Activated naive CD4-positive, alpha-beta T cell treated with anti-CD3 and anti-CD28 coated beads, Interleukin-2, amount 50 U/mL, for 24 hours (primary cell): Measurements from ENCODE around the gene DIAPH1.

Experiments used
- H3K27ac Mint-ChIP-seq: one replicate; pipeline ENCODE4 v1.8.0; 2021; ENCODE audit warnings: mild to moderate bottlenecking, mixed read lengths
- H3K27me3 Mint-ChIP-seq: one replicate; pipeline ENCODE4 v1.8.0; 2021; ENCODE audit warnings: mixed read lengths
- H3K36me3 Mint-ChIP-seq: one replicate; pipeline ENCODE4 v1.8.0; 2021; ENCODE audit warnings: mixed read lengths
- H3K4me1 Mint-ChIP-seq: one replicate; pipeline ENCODE4 v1.8.0; 2021; ENCODE audit warnings: mixed read lengths
- H3K4me3 Mint-ChIP-seq: one replicate; pipeline ENCODE4 v1.8.0; 2021; ENCODE audit warnings: mild to moderate bottlenecking, mixed read lengths
- H3K9me3 Mint-ChIP-seq: one replicate; pipeline ENCODE4 v1.8.0; 2021; ENCODE audit warnings: mixed read lengths

Gene DIAPH1

DNA sequence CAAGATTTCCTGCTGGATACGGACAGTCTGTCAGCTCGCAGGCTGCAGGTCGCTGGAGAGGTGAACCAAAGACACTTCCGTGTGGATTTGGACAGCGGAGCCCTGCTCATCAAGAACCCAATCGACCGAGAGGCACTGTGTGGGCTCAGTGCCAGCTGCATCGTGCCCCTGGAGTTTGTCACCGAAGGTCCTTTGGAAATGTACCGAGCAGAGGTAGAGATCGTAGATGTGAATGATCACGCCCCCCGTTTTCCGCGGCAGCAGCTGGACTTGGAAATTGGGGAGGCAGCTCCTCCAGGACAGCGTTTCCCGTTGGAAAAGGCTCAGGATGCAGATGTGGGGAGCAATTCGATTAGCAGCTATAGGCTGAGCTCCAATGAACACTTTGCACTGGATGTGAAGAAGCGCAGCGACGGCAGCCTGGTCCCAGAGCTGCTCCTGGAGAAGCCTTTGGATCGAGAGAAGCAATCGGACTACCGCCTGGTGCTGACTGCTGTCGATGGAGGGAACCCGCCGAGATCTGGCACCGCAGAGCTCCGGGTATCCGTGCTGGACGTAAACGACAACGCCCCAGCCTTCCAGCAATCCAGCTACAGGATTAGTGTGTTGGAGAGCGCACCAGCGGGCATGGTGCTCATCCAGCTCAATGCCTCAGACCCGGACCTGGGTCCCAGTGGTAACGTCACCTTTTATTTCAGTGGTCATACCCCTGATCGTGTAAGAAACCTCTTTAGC is 133.3 kb downstream of the DIAPH1 start:
- Mint-ChIP-seq H3K9me3 (no peaks in the 10 kb centered on the region), H3K27me3 (peaks cover 63% of the 10 kb centered on the region), H3K4me3 (peak overlapping the region; percentile 61)

DNA sequence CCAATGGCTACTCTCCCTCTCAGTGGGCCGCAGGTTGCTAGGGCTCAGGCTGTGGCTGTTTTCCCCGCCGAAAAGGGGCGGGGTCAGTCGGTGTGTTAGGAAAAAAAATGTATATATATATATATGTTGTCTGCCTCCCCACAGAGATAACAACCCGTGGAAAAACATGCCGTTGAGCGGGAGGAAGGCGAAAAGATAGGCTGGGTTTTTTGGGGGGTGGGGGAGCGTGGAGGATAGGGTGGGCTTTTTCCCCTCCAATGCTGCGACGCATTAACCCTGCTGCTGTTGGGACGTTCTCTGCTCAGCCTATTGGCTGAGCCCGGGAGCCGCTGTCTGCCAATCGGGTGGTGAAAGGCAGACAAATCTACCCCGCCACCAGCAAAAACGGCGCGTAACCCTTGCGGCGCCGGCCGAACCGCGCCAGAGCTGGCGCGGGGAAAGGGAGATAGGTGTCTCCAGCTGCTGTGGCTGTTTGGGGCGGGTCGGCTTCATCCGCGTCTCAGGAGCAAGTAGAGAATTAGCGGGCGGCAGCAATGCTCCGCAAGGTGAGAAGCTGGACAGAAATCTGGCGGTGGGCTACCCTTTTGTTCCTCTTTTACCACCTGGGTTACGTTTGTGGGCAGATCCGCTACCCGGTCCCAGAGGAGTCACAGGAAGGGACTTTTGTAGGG is 134.0 kb downstream of the DIAPH1 start, which contains the start of gene PCDHGC4:
PCDHGC4 (plus strand) TSS at position 390 of the 671 bp plus-strand sequence; CDS start at position 534, 144 bp downstream.
- no peaks in the 10 kb centered on the region for H3K9me3 Mint-ChIP-seq
- H3K27me3 Mint-ChIP-seq: peaks cover 60% of the 10 kb centered on the region
- H3K4me3 Mint-ChIP-seq: peak within 1 kb of the TSS; percentile 61
- no peak within 1 kb of the TSS for H3K27ac Mint-ChIP-seq
- H3K4me1 Mint-ChIP-seq: peaks cover 14% of the 10 kb centered on the region
- H3K36me3 Mint-ChIP-seq: no peaks in the 10 kb centered on the region

More for the DNA sequence above, 133.3 kb downstream of the DIAPH1 start:
- Mint-ChIP-seq H3K4me1 (peaks cover 14% of the 10 kb centered on the region), H3K36me3 (no peaks in the 10 kb centered on the region), H3K27ac (no peak overlapping the region)

DNA sequence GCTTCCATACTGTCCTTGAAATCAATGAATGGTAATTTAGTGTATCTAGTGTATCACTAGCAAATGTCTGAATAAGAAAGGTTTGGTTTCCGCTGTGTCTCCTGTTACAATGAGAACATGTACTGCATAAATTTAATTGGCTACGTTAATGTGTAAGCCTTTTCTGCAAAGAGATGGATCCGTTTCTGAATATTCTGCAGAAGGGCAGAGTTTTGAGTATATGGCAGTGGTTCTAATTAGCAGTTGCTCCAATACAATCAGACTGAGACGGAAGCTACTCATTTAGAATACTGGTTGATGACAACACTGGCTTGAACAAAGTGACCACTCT is 134.5 kb downstream of the DIAPH1 start:
- no peaks in the 10 kb centered on the region for H3K36me3 Mint-ChIP-seq
- peaks cover 60% of the 10 kb centered on the region for H3K27me3 Mint-ChIP-seq
- H3K4me3 Mint-ChIP-seq: peak overlapping the region; percentile 1
- peaks cover 14% of the 10 kb centered on the region for H3K4me1 Mint-ChIP-seq
- no peak overlapping the region for H3K27ac Mint-ChIP-seq
- no peaks in the 10 kb centered on the region for H3K9me3 Mint-ChIP-seq

DNA sequence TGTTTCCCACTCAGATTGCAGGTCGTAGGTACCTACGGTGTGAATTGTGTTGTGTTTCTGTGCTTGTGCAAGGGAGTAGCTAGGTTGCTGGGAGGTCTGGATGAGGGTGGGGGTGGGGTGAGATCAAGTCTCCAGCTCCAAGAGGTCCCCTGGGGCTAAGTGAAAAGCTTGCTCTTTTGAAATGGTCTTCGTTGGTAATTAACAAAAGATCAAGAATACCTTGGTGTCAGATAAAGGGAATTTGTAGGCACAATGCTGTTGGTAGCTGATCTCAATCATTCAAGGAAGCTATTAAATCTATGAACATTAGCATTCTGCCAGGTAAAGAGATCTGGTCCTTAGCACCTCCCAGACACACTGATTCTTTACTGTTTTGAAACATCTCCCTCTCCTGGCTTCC is 134.9 kb downstream of the DIAPH1 start:
- Mint-ChIP-seq H3K4me1 (peaks cover 14% of the 10 kb centered on the region), H3K27ac (no peak overlapping the region), H3K36me3 (no peaks in the 10 kb centered on the region), H3K4me3 (no peak overlapping the region), H3K27me3 (peaks cover 58% of the 10 kb centered on the region), H3K9me3 (no peaks in the 10 kb centered on the region)

DNA sequence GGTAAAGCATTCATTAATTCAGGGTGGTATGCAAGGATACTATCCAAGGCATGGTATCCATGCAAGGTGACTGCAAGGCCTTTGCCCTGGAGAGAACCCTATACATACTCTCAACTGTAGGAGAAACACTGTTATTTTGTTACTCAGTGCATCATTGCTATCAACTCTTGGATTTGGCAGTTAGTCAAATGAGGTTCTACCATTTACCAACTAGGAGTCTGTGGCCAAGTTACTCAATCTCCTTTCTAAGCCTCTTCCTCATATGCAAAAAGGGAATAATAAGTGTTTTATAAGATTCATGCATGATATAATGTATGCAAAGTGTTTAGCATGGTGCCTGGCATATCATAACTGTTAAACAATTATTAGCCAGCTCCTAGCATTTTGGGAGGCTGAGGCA is 139.0 kb downstream of the DIAPH1 start:
- H3K27ac Mint-ChIP-seq: no peak overlapping the region
- peaks cover 68% of the 10 kb centered on the region for H3K27me3 Mint-ChIP-seq
- H3K4me1 Mint-ChIP-seq: peaks cover 35% of the 10 kb centered on the region
- no peak overlapping the region for H3K4me3 Mint-ChIP-seq
- no peaks in the 10 kb centered on the region for H3K9me3 Mint-ChIP-seq
- peaks cover 2% of the 10 kb centered on the region for H3K36me3 Mint-ChIP-seq

DNA sequence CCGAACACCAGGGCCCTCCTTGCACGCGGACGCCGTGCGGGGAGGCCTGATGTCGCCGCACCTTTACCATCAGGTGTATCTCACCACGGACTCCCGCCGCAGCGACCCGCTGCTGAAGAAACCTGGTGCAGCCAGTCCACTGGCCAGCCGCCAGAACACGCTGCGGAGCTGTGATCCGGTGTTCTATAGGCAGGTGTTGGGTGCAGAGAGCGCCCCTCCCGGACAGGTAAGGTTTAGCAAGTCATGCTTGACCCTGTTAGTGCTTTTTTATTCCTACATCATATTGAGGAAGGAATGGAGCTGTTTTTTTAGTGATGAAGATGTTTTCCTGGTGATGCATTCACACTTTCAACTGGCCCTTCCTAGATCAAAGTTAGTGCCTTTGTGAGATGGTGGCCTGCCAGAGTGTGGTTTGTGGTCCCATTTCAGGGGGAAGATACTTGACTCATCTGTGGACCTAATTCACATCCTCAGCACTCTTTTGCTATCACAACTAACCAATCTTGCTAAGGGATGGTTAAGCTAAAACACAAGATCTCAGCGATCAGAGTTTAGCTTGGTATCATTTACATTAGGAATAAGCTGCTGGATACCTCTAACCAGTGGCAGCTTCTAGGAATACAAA is 140.4 kb downstream of the DIAPH1 start:
- Mint-ChIP-seq H3K27ac (no peak overlapping the region), H3K27me3 (peaks cover 58% of the 10 kb centered on the region), H3K4me1 (peaks cover 28% of the 10 kb centered on the region), H3K36me3 (peaks cover 2% of the 10 kb centered on the region), H3K9me3 (no peaks in the 10 kb centered on the region), H3K4me3 (no peak overlapping the region)

DNA sequence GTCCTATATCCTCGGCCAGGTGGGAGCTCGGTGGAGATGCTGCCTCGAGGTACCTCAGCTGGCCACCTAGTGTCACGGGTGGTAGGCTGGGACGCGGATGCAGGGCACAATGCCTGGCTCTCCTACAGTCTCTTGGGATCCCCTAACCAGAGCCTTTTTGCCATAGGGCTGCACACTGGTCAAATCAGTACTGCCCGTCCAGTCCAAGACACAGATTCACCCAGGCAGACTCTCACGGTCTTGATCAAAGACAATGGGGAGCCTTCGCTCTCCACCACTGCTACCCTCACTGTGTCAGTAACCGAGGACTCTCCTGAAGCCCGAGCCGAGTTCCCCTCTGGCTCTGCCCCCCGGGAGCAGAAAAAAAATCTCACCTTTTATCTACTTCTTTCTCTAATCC is 141.0 kb downstream of the DIAPH1 start:
- H3K4me3 Mint-ChIP-seq: no peak overlapping the region
- no peaks in the 10 kb centered on the region for H3K9me3 Mint-ChIP-seq
- peaks cover 28% of the 10 kb centered on the region for H3K4me1 Mint-ChIP-seq
- H3K27me3 Mint-ChIP-seq: peaks cover 55% of the 10 kb centered on the region
- H3K27ac Mint-ChIP-seq: no peak overlapping the region
- peaks cover 2% of the 10 kb centered on the region for H3K36me3 Mint-ChIP-seq

DNA sequence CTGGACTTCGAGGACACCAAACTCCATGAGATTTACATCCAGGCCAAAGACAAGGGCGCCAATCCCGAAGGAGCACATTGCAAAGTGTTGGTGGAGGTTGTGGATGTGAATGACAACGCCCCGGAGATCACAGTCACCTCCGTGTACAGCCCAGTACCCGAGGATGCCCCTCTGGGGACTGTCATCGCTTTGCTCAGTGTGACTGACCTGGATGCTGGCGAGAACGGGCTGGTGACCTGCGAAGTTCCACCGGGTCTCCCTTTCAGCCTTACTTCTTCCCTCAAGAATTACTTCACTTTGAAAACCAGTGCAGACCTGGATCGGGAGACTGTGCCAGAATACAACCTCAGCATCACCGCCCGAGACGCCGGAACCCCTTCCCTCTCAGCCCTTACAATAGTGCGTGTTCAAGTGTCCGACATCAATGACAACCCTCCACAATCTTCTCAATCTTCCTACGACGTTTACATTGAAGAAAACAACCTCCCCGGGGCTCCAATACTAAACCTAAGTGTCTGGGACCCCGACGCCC is 141.7 kb downstream of the DIAPH1 start:
- Mint-ChIP-seq H3K4me1 (peaks cover 28% of the 10 kb centered on the region), H3K36me3 (peaks cover 2% of the 10 kb centered on the region), H3K9me3 (no peaks in the 10 kb centered on the region), H3K27ac (no peak overlapping the region), H3K4me3 (peak overlapping the region; percentile 94), H3K27me3 (peaks cover 49% of the 10 kb centered on the region)

DNA sequence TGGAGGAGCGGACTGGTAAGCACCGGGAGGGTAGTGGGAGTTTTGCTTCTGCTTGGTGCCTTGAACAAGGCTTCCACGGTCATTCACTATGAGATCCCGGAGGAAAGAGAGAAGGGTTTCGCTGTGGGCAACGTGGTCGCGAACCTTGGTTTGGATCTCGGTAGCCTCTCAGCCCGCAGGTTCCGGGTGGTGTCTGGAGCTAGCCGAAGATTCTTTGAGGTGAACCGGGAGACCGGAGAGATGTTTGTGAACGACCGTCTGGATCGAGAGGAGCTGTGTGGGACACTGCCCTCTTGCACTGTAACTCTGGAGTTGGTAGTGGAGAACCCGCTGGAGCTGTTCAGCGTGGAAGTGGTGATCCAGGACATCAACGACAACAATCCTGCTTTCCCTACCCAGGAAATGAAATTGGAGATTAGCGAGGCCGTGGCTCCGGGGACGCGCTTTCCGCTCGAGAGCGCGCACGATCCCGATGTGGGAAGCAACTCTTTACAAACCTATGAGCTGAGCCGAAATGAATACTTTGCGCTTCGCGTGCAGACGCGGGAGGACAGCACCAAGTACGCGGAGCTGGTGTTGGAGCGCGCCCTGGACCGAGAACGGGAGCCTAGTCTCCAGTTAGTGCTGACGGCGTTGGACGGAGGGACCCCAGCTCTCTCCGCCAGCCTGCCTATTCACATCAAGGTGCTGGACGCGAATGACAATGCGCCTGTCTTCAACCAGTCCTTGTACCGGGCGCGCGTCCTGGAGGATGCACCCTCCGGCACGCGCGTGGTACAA is 142.5 kb downstream of the DIAPH1 start:
- Mint-ChIP-seq H3K4me1 (peaks cover 28% of the 10 kb centered on the region), H3K27ac (peak overlapping the region; percentile 38), H3K36me3 (peaks cover 2% of the 10 kb centered on the region), H3K27me3 (peaks cover 49% of the 10 kb centered on the region), H3K4me3 (peak overlapping the region; percentile 94), H3K9me3 (no peaks in the 10 kb centered on the region)

DNA sequence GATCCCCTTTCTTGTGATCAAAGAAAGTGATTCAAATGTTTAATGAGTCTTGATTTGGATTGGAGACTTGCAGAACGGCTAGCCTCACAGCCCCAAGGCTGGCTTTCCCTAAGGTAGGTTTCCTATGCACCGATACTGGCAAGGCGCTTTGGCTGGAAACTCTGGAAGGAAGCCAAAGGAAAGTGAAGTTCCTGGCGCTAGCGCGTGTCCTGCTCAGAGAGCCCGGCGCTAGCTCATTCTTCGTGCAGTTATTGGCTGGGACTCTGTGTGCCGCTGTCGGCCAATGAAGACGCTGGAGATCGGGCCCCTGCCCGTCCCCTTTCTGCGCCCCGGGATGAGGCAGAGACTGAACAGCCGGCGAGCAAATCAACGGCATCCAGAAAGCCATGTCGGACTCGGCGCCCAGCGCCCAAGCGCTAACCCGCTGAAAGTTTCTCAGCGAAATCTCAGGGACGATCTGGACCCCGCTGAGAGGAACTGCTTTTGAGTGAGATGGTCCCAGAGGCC is 143.1 kb downstream of the DIAPH1 start, which contains the start of gene PCDHGC3:
PCDHGC3 (plus strand) TSS at position 342 of the 507 bp plus-strand sequence; CDS start at position 493, 151 bp downstream.
- peaks cover 47% of the 10 kb centered on the region for H3K27me3 Mint-ChIP-seq
- H3K4me1 Mint-ChIP-seq: peaks cover 28% of the 10 kb centered on the region
- H3K9me3 Mint-ChIP-seq: no peaks in the 10 kb centered on the region
- H3K27ac Mint-ChIP-seq: peak within 1 kb of the TSS; percentile 38
- peaks cover 2% of the 10 kb centered on the region for H3K36me3 Mint-ChIP-seq
- peak within 1 kb of the TSS; percentile 94 for H3K4me3 Mint-ChIP-seq

DNA sequence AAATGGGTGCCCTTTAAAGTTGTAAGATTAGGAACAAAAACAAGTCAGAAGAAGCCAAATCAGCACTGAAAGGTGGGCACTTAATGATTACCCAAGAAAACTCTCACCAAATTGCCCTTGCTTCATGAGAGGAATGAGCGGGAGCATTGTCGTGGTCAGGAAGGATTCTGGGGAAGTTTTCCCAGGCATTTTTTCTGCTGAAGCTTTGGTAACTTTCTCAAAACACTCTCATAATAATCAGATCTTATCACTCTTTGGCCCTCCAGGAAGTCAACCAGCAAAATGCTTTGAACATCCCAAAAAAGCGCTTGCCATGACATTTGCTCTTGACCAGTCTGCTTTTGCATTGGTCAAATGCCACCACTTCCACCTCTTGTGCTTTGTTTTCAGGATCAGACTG is 153.4 kb downstream of the DIAPH1 start:
- Mint-ChIP-seq H3K27me3 (peaks cover 20% of the 10 kb centered on the region), H3K4me1 (no peaks in the 10 kb centered on the region), H3K27ac (no peak overlapping the region), H3K9me3 (no peaks in the 10 kb centered on the region), H3K4me3 (no peak overlapping the region), H3K36me3 (peaks cover 4% of the 10 kb centered on the region)
